ENCODE results near the gene TNNT1.
"Not testable (repeated sequence)": the region's sequence is repeated elsewhere in the genome, so short reads cannot be mapped to it uniquely, and the experiment has no call there.

The TNNT1 gene

GRCh38 chr19:55166530-55167268 lies 17.7 kb upstream of the TNNT1 start, which contains the start of gene DNAAF3:
Gene DNAAF3 (minus strand): TSS chr19:55166613. CDS start chr19:55166413, 200 bp downstream.
- DNase-seq = peak; percentile 96

GRCh38 chr19:55165952-55166529 lies 17.0 kb upstream of the TNNT1 start:
- DNase-seq = peak; percentile 80

GRCh38 chr19:55161571-55162322 lies 12.7 kb upstream of the TNNT1 start:
- DNase-seq = no peak

- no peak for DNase-seq
Observed at GRCh38 chr19:55160986-55161365, 12.0 kb upstream of the TNNT1 start.

- peak; percentile 92 for DNase-seq
Observed at GRCh38 chr19:55160128-55160985, 11.4 kb upstream of the TNNT1 start.

GRCh38 chr19:55158848-55159749 lies 10.1 kb upstream of the TNNT1 start:
- no peak for DNase-seq

- DNase-seq = no peak
Observed at GRCh38 chr19:55158423-55158822, 9.4 kb upstream of the TNNT1 start.

- no peak for DNase-seq
Observed at GRCh38 chr19:55157064-55157908, 8.3 kb upstream of the TNNT1 start, which contains the start of gene TNNI3. Gene TNNI3 (minus strand): TSS chr19:55157732. CDS start chr19:55157589, 143 bp downstream.

- DNase-seq = no peak
Observed at GRCh38 chr19:55156202-55157063, 7.4 kb upstream of the TNNT1 start.

- DNase-seq = not testable (repeated sequence)
Observed at GRCh38 chr19:55155784-55156183, 6.8 kb upstream of the TNNT1 start.

- DNase-seq = no peak
Observed at GRCh38 chr19:55153652-55154264, 4.8 kb upstream of the TNNT1 start.

GRCh38 chr19:55152017-55152416 lies 3.0 kb upstream of the TNNT1 start:
- peak; percentile 87 for DNase-seq

GRCh38 chr19:55147545-55148251 lies 1.3 kb downstream of the TNNT1 start:
- DNase-seq = no peak

GRCh38 chr19:55146705-55147273 lies 2.2 kb downstream of the TNNT1 start:
- peak; percentile 79 for DNase-seq

GRCh38 chr19:55146078-55146704 lies 2.8 kb downstream of the TNNT1 start:
- DNase-seq = peak; percentile 76

- DNase-seq = no peak
Observed at GRCh38 chr19:55145232-55145631, 3.8 kb downstream of the TNNT1 start.

GRCh38 chr19:55141696-55142095 lies 7.3 kb downstream of the TNNT1 start:
- no peak for DNase-seq

GRCh38 chr19:55137915-55138314 lies 11.1 kb downstream of the TNNT1 start:
- no peak for DNase-seq
